T-cell (primary cell): Measurements from ENCODE around the gene ALCAM. TPM values are rescaled to one million over a fixed set of nuclear protein-coding genes. Genes with fewer than 3 reads are reported as not detected.
"Not testable (repeated sequence)": the region's sequence is repeated elsewhere in the genome, so short reads cannot be mapped to it uniquely, and the experiment has no call there.

Source experiments
- ATAC-seq, 4 experiments: fragments of 200-7000 bp in 3 of 4; fragments of 150-1000 bp in 1 of 4; cut with Tn5 transposase; replicated peaks in 1 of 4; 1 replicate in 3 of 4; 2 replicates in 1 of 4; pipeline ENCODE4 v1.10.0; 2021; ENCODE audit warnings: moderate library complexity in 3 of 4, mild to moderate bottlenecking in 2 of 4, moderate number of reproducible peaks in 1 of 4
- CTCF ChIA-PET, 2 donors: fragments of 300-600 bp; sonication (Branson Sonifier 250); formaldehyde crosslinking; loops; one replicate each; lab custom pipeline; 2022; ENCODE audit warnings: antibody characterized with exemption in 2 of 2; lab: Charles Lee
- POLR2A ChIA-PET, 2 donors: fragments of 300-600 bp; sonication (Branson Sonifier 250); formaldehyde crosslinking; loops; one replicate each; lab custom pipeline; 2022; ENCODE audit warnings: antibody characterized with exemption in 2 of 2; lab: Charles Lee
- DNase-seq, 35 experiments: peaks; one replicate each; pipeline versions ENCODE4 v3.0.0 to v3.0.0-alpha.2; 2013 to 2023
- H3K27ac ChIP-seq: one replicate; pipeline ENCODE4 v1.5.1; 2013; ENCODE audit warnings: low read length
- H3K27me3 ChIP-seq, 2 experiments: replicated peaks in 1 of 2; 1 replicate in 1 of 2; 2 replicates in 1 of 2; pipeline versions ENCODE4 v1.6.1 to v1.7.0; 2013; ENCODE audit warnings: low read length in 1 of 2, mixed read lengths in 1 of 2; ENCODE audit not compliant: control insufficient read depth in 2 of 2, insufficient read depth in 2 of 2; ENCODE audit errors: extremely low read depth in 1 of 2
- H3K36me3 ChIP-seq, 2 donors: 1 replicate in 1 of 2; 2 replicates in 1 of 2; pipeline versions ENCODE4 v1.6.1 to v1.7.0; 2013; ENCODE audit warnings: low read length in 1 of 2; ENCODE audit not compliant: control insufficient read depth in 2 of 2, insufficient read depth in 1 of 2; ENCODE audit errors: extremely low read depth in 1 of 2
- H3K4me1 ChIP-seq, 2 experiments: 1 replicate in 1 of 2; 2 replicates in 1 of 2; pipeline versions ENCODE4 v1.6.1 to v1.7.0; 2013; ENCODE audit warnings: low read length in 2 of 2, mixed read lengths in 1 of 2; ENCODE audit not compliant: insufficient read depth in 2 of 2, control insufficient read depth in 1 of 2; ENCODE audit errors: extremely low read depth in 1 of 2
- H3K4me3 ChIP-seq, 2 donors: 1 replicate in 1 of 2; 2 replicates in 1 of 2; pipeline versions ENCODE4 v1.5.1 to v1.7.0; 2013; ENCODE audit warnings: mild to moderate bottlenecking in 2 of 2, low read length in 1 of 2, moderate library complexity in 1 of 2; ENCODE audit not compliant: control insufficient read depth in 1 of 2; ENCODE audit errors: extremely low read depth in 1 of 2
- H3K9me3 ChIP-seq: 2 replicates; pipeline ENCODE4 v1.7.0; 2013
- H3K27ac Mint-ChIP-seq, 2 donors: one replicate each; pipeline ENCODE4 v1.8.0; 2020 to 2021; ENCODE audit warnings: mild to moderate bottlenecking in 2 of 2, mixed read lengths in 2 of 2
- H3K27me3 Mint-ChIP-seq, 2 donors: one replicate each; pipeline ENCODE4 v1.8.0; 2021 to 2022; ENCODE audit warnings: mixed read lengths in 2 of 2
- H3K36me3 Mint-ChIP-seq: one replicate; pipeline ENCODE4 v1.8.0; 2021; ENCODE audit warnings: mixed read lengths
- H3K4me1 Mint-ChIP-seq, 3 donors: one replicate each; pipeline ENCODE4 v1.8.0; 2020 to 2022; ENCODE audit warnings: mixed read lengths in 3 of 3, mild to moderate bottlenecking in 1 of 3
- H3K4me3 Mint-ChIP-seq, 3 donors: one replicate each; pipeline ENCODE4 v1.8.0; 2020 to 2022; ENCODE audit warnings: mild to moderate bottlenecking in 3 of 3, mixed read lengths in 3 of 3, moderate library complexity in 3 of 3
- H3K9me3 Mint-ChIP-seq, 3 donors: one replicate each; pipeline ENCODE4 v1.8.0; 2020 to 2022; ENCODE audit warnings: mixed read lengths in 3 of 3
- WGBS: methylation state at CpG from one replicate; pipeline ENCODE4 v1.1.5; 2013; ENCODE audit warnings: missing lambda C conversion rate; ENCODE audit not compliant: insufficient coverage; 5-methylcytosine and 5-hydroxymethylcytosine counted together
- total RNA-seq, 35 experiments: library from RNA in 6 of 35; stranded (reverse) in 6 of 35; fragments of 120-200 nt in 1 of 35; gene quantifications; one replicate each; pipeline versions ENCODE4 v1.2.1 to v1.2.4 and lab custom pipeline; 2013 to 2026

Gene ALCAM
- total RNA-seq, 5 donors from 2014 or later (not counting 1 experiment from before 2014, with no cell fraction given): 3.4 to 6.2 (median 4.6) TPM

GRCh38 chr3:105377716-105378115, 11.0 kb downstream of the ALCAM start:
- peaks cover 0 to 2% of the 10 kb centered on the region in 2 donors for H3K27me3 Mint-ChIP-seq
- Histone ChIP-seq H3K9me3 (no peaks in the 10 kb centered on the region), H3K27me3 (no peaks in the 10 kb centered on the region), H3K4me3 (no peak overlapping the region), H3K27ac (no peak overlapping the region), H3K4me1 (no peaks in the 10 kb centered on the region), H3K36me3 (no peaks in the 10 kb centered on the region)
- H3K4me3 Mint-ChIP-seq: no peak overlapping the region
- DNase-seq (no peak), ATAC-seq (no peak)
- no peak overlapping the region for H3K27ac Mint-ChIP-seq
- POLR2A ChIA-PET: no interaction called here
- no peaks in the 10 kb centered on the region for H3K36me3 Mint-ChIP-seq
- peaks cover 0 to 11% (median 2%) of the 10 kb centered on the region in 3 donors for H3K4me1 Mint-ChIP-seq
- no CpG with 5 or more reads among the region's 2 CpGs for WGBS
- CTCF ChIA-PET: no interaction called here
- H3K9me3 Mint-ChIP-seq: peaks cover 0 to 2% (median 0%) of the 10 kb centered on the region in 3 donors

GRCh38 chr3:105385179-105385578, 18.5 kb downstream of the ALCAM start:
- H3K4me1 Mint-ChIP-seq: no peaks in the 10 kb centered on the region
- H3K4me3 ChIP-seq: no peak overlapping the region
- 100% methylated on average over 1 of the region's 2 CpGs for whole genome bisulfite sequencing
- CTCF ChIA-PET: no interaction called here
- H3K27ac Mint-ChIP-seq: no peak overlapping the region
- POLR2A ChIA-PET: interaction anchor here in 1 of 2 donors (1.5 kb wide), 1 partner anchor 11 kb away, joined by 3 read pairs; no protein-coding TSS in a partner anchor
- peaks cover 0 to 8% (median 0%) of the 10 kb centered on the region in 3 donors for H3K9me3 Mint-ChIP-seq
- H3K36me3 ChIP-seq: no peaks in the 10 kb centered on the region
- no peak for DNase-seq
- no peaks in the 10 kb centered on the region for H3K9me3 ChIP-seq
- no peak overlapping the region for H3K27ac ChIP-seq
- ATAC-seq: no peak
- H3K4me3 Mint-ChIP-seq: no peak overlapping the region
- H3K36me3 Mint-ChIP-seq: peaks cover 3% of the 10 kb centered on the region
- H3K27me3 Mint-ChIP-seq: peaks cover 4 to 8% of the 10 kb centered on the region in 2 donors
- H3K4me1 ChIP-seq: no peaks in the 10 kb centered on the region
- H3K27me3 ChIP-seq: no peaks in the 10 kb centered on the region

GRCh38 chr3:105385819-105386508, 19.3 kb downstream of the ALCAM start:
- Histone ChIP-seq H3K36me3 (no peaks in the 10 kb centered on the region), H3K9me3 (no peaks in the 10 kb centered on the region), H3K4me1 (no peaks in the 10 kb centered on the region), H3K27me3 (no peaks in the 10 kb centered on the region), H3K27ac (no peak overlapping the region), H3K4me3 (no peak overlapping the region)
- POLR2A ChIA-PET: interaction anchor here in 1 of 2 donors (1.5 kb wide), 1 partner anchor 10 kb away, joined by 3 read pairs; no protein-coding TSS in a partner anchor
- peaks cover 3% of the 10 kb centered on the region for H3K36me3 Mint-ChIP-seq
- no peak overlapping the region for H3K27ac Mint-ChIP-seq
- H3K4me3 Mint-ChIP-seq: no peak overlapping the region
- DNase-seq: no peak
- H3K4me1 Mint-ChIP-seq: no peaks in the 10 kb centered on the region
- no peak for ATAC-seq
- peaks cover 4 to 8% of the 10 kb centered on the region in 2 donors for H3K27me3 Mint-ChIP-seq
- H3K9me3 Mint-ChIP-seq: peaks cover 0 to 16% (median 1%) of the 10 kb centered on the region in 3 donors
- CTCF ChIA-PET: no interaction called here

- H3K9me3 Mint-ChIP-seq: peaks cover 6 to 27% (median 13%) of the 10 kb centered on the region in 3 donors
- DNase-seq: no peak
- Histone ChIP-seq H3K4me1 (no peaks in the 10 kb centered on the region), H3K36me3 (no peaks in the 10 kb centered on the region), H3K4me3 (no peak overlapping the region), H3K27me3 (no peaks in the 10 kb centered on the region), H3K9me3 (no peaks in the 10 kb centered on the region), H3K27ac (no peak overlapping the region)
- no peaks in the 10 kb centered on the region for H3K4me1 Mint-ChIP-seq
- no peak overlapping the region for H3K4me3 Mint-ChIP-seq
- CTCF ChIA-PET: no interaction called here
- no CpG with 5 or more reads among the region's 5 CpGs for WGBS
- ATAC-seq: no peak
- peaks cover 3% of the 10 kb centered on the region for H3K36me3 Mint-ChIP-seq
- POLR2A ChIA-PET: no interaction called here
- H3K27ac Mint-ChIP-seq: no peak overlapping the region
- peaks cover 4 to 8% of the 10 kb centered on the region in 2 donors for H3K27me3 Mint-ChIP-seq
These were observed 20.5 kb downstream of the ALCAM start for GRCh38 chr3:105387122-105387751.

GRCh38 chr3:105388176-105388575, 21.5 kb downstream of the ALCAM start:
- ChIA-PET CTCF (no interaction called here), POLR2A (no interaction called here)
- peaks cover under 1% of the 10 kb centered on the region in 2 donors for H3K27me3 Mint-ChIP-seq
- H3K27me3 ChIP-seq: no peaks in the 10 kb centered on the region
- no peaks in the 10 kb centered on the region for H3K4me1 ChIP-seq
- H3K4me3 ChIP-seq: no peak overlapping the region
- no peaks in the 10 kb centered on the region for H3K9me3 ChIP-seq
- H3K9me3 Mint-ChIP-seq: peaks cover 9 to 27% (median 18%) of the 10 kb centered on the region in 3 donors
- H3K27ac Mint-ChIP-seq: no peak overlapping the region
- H3K4me3 Mint-ChIP-seq: no peak overlapping the region
- no peak for ATAC-seq
- H3K36me3 ChIP-seq: no peaks in the 10 kb centered on the region
- H3K27ac ChIP-seq: no peak overlapping the region
- WGBS: no CpG with 5 or more reads among the region's 1 CpG
- H3K4me1 Mint-ChIP-seq: no peaks in the 10 kb centered on the region
- peaks cover 3% of the 10 kb centered on the region for H3K36me3 Mint-ChIP-seq
- DNase-seq: no peak

GRCh38 chr3:105389759-105390158, 23.1 kb downstream of the ALCAM start:
- H3K27me3 Mint-ChIP-seq, CTCF ChIA-PET, DNase-seq, H3K27me3 ChIP-seq, H3K36me3 ChIP-seq, H3K4me3 ChIP-seq, H3K4me3 Mint-ChIP-seq, H3K27ac ChIP-seq, H3K4me1 ChIP-seq, ATAC-seq, H3K4me1 Mint-ChIP-seq, POLR2A ChIA-PET, H3K9me3 ChIP-seq, H3K36me3 Mint-ChIP-seq, H3K27ac Mint-ChIP-seq: not testable (repeated sequence)
- WGBS: no CpG with 5 or more reads among the region's 1 CpG
- H3K9me3 Mint-ChIP-seq: peaks cover 9 to 26% (median 18%) of the 10 kb centered on the region in 3 donors
